ENCODE results near the gene PLA2G2A.
"Not testable (repeated sequence)": the region's sequence is repeated elsewhere in the genome, so short reads cannot be mapped to it uniquely, and the experiment has no call there.

PLA2G2A gene

GRCh38 chr1:19973616-19974015 lies 5.8 kb downstream of the PLA2G2A start:
- DNase-seq, result no peak

- DNase-seq, result no peak
Measured at GRCh38 chr1:19971664-19972063, 7.8 kb downstream of the PLA2G2A start.

- DNase-seq, result no peak
Measured at GRCh38 chr1:19969898-19970660, 9.3 kb downstream of the PLA2G2A start.

DNA sequence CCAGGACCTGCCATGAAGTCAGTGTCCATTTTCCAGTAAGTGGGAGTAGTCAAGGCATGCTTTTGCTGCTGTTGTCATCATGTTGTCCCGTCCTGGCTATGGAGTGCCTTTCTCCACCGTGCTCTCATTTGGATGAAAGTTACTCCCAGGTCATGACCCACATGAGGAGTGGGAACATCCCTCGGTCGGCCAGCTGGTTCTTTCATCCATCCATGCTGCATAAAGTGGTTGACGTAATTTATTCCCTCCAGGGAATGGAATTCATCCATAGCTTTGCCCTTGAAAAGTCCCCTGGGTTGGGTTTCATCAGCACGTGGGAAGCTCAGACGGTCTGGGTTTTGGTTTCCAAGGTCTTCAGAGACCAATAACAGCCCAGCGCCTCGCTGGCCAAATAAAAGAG lies 11.6 kb downstream of the PLA2G2A start:
- DNase-seq, result no peak

DNA sequence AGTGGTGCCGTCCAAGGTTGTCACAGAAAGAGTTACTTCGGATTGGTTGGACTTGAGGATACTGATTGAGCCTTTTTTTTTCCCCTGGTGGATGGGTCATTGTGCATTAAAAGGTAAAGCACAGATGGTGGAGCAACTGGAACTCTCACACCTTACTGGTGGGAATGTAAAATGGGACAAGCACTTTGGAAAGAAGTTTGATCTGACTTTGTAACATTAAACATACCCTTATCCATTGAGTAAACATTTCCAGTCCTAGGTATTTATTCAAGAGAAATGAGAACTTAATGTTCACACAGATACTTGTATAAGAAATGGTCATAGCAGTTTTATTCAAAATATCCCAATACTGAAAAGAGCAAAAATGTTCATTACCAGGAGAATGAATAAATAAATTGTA lies 14.9 kb downstream of the PLA2G2A start:
- DNase-seq, result no peak

GRCh38 chr1:19963636-19964035 lies 15.8 kb downstream of the PLA2G2A start:
- DNase-seq, result no peak

DNA sequence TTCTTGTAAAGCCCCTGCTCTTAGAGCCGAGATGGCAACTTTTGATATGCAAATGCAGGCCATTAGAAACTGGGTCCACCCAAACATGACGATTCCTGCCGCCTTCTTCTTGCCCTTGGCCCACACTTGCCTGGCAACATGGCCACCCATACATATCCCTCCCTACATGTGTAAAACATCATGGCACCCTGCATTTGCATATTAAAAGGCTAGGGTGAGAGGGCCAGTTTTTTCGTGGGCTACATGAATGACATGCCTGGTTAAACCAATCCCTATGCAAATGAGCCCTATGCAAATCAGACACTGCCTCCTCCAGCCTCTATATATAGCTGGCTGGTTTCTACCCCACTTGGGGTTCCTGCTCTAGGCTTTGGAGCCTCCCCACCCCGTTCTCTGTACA lies 18.8 kb downstream of the PLA2G2A start:
- no peak for DNase-seq

- DNase-seq, result no peak
Measured at GRCh38 chr1:19957779-19958178, 21.6 kb downstream of the PLA2G2A start.

- DNase-seq, result no peak
Measured at GRCh38 chr1:19955534-19956170, 23.8 kb downstream of the PLA2G2A start.

- no peak for DNase-seq
Measured at GRCh38 chr1:19954059-19954458, 25.4 kb downstream of the PLA2G2A start.

DNA sequence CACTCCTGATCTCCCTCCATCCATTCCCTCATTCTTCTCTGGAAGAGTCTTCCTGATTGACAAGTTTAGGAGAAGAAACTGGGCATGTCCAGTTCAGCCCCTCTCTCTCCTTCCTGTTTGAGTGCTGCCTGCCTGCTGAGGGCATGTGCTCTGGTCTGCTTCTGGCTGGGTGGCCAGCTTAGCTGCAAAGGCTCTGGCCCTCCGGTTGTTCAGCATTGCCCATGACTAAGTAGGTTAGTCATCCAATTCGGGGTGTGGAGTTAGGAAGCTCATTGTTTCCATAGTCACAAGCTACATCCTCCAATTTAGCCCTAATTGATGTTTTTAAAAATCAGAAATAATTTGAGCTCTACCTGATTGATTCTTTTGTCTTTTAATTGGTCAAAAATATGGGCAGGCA lies 30.4 kb downstream of the PLA2G2A start:
- no peak for DNase-seq

- DNase-seq, result no peak
Measured at GRCh38 chr1:19946971-19947370, 32.4 kb downstream of the PLA2G2A start.

- no peak for DNase-seq
Measured at GRCh38 chr1:19946331-19946751, 33.1 kb downstream of the PLA2G2A start.

DNA sequence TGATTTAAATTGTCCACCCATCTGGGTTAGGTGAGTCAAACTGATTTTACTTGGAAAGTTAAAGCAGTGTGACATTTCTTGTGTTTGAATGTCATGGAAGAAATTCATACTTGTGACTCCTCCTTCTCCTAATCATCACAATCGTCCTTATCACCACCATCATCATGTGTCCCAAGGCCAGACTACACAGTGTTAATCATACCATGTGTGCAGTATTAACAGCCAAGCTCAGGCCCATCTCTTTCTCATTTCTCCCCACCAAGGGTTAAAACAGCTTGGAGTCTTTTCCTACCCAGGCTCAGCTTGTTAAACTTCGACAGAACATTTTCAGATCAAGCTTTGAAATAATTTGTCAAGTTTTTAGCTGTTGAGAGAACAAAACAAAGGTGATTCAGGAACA lies 33.5 kb downstream of the PLA2G2A start:
- no peak for DNase-seq

DNA sequence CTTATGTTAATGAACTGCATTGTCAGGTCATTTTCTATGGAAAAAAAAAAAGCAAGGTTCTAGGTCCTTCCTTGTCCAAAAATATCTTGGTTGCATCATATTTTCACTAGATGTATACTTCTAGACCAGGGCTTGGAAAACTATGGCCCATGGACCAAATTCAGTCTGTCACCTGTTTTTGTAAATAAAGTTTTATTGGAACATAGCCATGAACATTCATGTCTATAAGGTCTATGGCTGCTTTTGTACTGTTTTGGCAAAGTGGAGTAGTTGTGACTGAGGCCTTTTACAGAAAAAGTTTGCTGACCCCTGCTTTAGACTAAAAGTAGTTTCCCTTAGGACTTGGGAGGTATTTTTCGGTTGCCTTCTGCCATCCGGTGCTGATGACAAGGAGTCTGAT lies 36.8 kb downstream of the PLA2G2A start:
- DNase-seq, result no peak

DNA sequence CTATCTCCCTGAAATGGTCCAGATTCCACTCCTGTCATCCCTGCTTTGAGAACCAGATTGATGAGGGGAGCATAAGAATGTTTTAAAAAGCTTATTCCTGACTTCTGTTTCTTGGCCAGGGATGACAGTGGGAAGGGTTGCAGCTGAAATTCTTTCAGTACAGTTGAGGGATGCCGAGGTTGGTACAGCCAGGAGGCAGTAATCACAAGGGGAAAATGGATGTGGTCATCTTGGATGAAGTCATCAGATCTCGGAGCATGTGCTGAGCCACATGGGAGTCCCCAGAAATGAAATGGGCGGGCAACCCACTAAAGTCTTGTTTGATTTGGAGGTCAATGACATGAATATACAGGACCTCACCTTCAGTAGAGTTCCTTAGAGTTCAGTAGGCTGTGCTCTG lies 37.3 kb downstream of the PLA2G2A start:
- no peak for DNase-seq

DNA sequence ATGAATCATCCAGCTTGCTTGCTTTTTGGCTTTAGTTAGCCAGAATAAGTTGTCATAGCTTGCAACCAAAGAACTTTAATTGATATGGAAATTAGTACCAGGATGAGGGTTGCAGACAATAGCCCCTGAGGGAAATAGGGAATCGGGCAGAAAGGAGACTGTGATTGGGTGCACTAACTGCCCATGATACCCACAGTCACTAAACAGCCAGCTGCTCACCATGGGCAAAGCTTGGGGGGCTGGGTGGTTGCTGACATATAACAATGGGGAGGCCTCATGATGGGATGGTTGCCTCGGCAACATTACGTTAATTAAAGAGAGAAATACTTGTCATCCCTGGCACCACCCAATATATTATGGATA lies 38.2 kb downstream of the PLA2G2A start:
- DNase-seq, result no peak

GRCh38 chr1:19940486-19941205 lies 38.8 kb downstream of the PLA2G2A start:
- no peak for DNase-seq

DNA sequence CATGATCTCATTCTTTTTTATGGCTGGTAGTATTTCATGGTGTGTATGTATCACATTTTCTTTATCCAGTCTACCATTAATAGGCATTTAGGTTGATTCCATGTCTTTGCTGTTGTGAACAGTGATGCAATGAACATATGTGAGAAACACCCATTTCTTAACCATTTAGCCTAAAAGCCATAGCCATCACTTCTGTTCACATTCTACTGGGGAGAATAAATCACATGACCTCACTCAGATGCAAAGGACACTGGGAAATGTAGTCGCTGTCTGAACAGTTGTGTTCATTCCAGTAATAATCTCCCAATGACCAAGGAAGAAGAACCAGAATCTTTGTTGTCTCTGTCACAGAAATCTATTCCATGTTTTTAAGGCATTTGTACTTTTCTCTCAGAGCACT lies 40.9 kb downstream of the PLA2G2A start:
- DNase-seq, result no peak

DNA sequence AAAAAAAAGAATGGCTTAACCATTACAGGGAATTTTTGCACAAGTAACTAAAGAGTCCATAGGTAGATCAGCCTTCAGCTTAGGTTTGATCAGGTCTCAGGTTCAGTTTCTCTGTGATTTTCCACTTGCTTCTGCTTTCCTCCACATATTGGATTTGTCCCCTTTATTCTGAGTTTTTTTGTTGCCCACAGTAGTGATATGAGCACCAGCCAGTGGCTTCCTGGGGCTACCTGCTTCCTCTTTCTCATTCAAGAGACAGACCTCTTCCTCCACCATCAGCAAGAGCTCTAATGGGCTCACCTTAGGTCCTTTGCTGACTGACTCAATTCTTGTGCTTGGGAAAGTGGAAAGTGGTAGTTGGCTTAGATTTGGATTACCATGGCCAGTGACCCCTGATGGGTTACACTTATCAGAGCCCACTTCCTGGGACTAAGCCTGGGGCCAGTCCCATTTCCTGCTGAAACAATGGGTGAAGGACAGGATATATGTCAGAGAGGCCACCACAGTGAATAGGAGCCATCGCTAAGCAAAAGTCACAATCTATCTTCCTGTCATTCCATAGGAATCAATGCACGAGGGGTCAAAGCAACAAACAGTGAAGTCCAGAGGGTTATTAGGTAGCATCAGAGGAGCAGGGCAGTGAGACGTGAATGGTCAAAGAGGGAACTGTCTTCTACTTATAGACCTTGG lies 43.2 kb downstream of the PLA2G2A start:
- DNase-seq, result no peak

DNA sequence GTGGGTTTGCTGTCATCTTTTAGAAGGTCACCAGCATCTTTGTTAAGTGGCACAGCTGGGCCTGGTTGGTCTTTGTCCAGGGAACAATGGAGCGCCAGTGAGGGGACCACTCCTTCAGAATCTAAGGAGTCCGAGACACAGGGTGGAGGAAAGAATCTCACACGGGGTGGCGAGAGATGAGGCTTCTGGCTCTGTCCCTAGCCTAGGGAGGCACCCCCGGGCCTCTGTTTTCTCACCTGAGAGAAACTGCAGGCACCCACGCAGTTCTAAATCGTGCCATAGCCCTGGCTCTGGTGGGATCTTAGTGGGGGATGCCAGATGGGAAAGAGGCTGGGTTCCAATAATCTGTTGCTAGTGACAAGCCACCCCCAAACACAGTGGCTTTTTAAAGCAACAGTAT lies 45.1 kb downstream of the PLA2G2A start:
- DNase-seq, result no peak

DNA sequence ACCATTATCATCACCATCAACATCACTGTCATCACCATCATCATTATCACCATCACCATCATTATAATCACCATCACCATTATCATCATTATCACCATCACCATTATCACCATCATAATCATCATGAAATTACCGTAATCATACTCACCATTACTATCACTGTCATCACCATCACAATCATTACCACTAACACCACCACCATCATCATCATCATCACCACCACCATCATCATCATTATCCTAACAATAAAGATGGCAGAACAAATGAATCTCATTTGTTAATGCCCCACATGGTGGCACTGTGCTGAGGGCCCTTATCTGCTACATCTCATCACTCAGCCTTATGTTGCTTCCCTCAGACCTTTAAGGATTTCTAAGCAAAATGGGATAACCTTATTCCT lies 46.6 kb downstream of the PLA2G2A start:
- DNase-seq, result no peak

DNA sequence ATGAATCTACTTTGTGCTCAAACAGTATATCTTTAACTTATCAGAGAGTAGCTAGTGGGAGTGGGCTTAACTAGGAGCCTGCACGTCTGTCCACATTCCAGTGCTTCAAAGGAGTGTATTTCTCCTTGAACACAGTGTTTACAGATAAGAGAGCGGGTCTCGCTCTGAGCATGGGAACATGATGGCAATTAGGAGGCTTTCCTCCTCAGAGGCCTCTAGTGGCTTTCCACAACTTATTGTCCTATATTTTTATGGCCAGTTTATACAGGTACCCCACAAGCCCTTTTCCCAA lies 52.3 kb downstream of the PLA2G2A start:
- not testable (repeated sequence) for DNase-seq

All from CD4-positive, alpha-beta T cell treated with Interleukin-4 for 1 hour (primary cell).